Adrenal gland (tissue), 19 donors: ENCODE measurements around the gene CELA1. TPM values are rescaled to one million over a fixed set of nuclear protein-coding genes. Genes with fewer than 3 reads are reported as not detected.

Experiments
- DNase-seq, 7 donors: peaks; one replicate each; pipeline ENCODE4 v3.0.0-alpha.2; 2019 to 2020
- H3K27ac ChIP-seq, 5 donors: fragments of 200-600 bp; sonication (generic) in 4 of 5; 1 replicate in 3 of 5; 2 replicates in 2 of 5; pipeline versions ENCODE4 v1.5.1 to v1.8.0; 2016 to 2020; ENCODE audit warnings: mild to moderate bottlenecking in 1 of 5
- H3K27me3 ChIP-seq: fragments of 200-600 bp; 2 replicates; pipeline ENCODE4 v1.8.0; 2021
- H3K36me3 ChIP-seq, 2 donors: fragments of 200-600 bp; replicated peaks in 1 of 2; 1 replicate in 1 of 2; 2 replicates in 1 of 2; pipeline versions ENCODE4 v1.5.1 to v1.8.0; 2018 to 2022
- H3K4me1 ChIP-seq, 2 donors: fragments of 200-600 bp; replicated peaks in 1 of 2; 1 replicate in 1 of 2; 2 replicates in 1 of 2; pipeline versions ENCODE4 v1.5.1 to v1.8.0; 2018 to 2021
- H3K4me3 ChIP-seq, 4 donors: fragments of 200-600 bp; sonication (generic) in 3 of 4; one replicate each; pipeline ENCODE4 v1.5.1; 2016 to 2018
- H3K9me3 ChIP-seq, 3 donors: fragments of 200-600 bp; sonication (generic) in 1 of 3; replicated peaks in 1 of 3; 1 replicate in 2 of 3; 2 replicates in 1 of 3; pipeline versions ENCODE4 v1.5.1 to v1.8.0; 2016 to 2021
- POLR2A ChIP-seq, 2 donors: fragments of 450-650 bp; IDR thresholded peaks; one replicate each; pipeline ENCODE4 v1.6.1; 2017; ENCODE audit warnings: antibody characterized with exemption in 2 of 2, mild to moderate bottlenecking in 2 of 2, moderate library complexity in 1 of 2
- WGBS, 4 donors: extraction: QIAGEN DNeasy Blood & Tissue Kit in 2 of 4; methylation state at CpG; one replicate each; pipeline versions ENCODE4 v1.1.5 to v1.1.7; 2013 to 2017; 5-methylcytosine and 5-hydroxymethylcytosine counted together
- intact Hi-C, 2 donors: fragments of 100-400 bp; cut with DNase I; formaldehyde crosslinking; loops; one replicate each; pipeline versions ENCODE4 v1.14.1 to v1.15.0; 2022 to 2023
- long read RNA-seq, 10 donors: library from polyadenylated mRNA in 3 of 10; unstranded in 2 of 10; stranded (forward) in 1 of 10; transcript quantifications; one replicate each; pipeline ENCODE4 v2.0.0 and lab custom pipeline, GENCODE V29; 2021 to 2026
- polyA plus RNA-seq, 3 donors: library from polyadenylated mRNA; stranded (reverse); fragments of 200-250 nt in 2 of 3; fragments of 350-450 nt in 1 of 3; fragmentation: Illumina TruSeq in 1 of 3; extraction: RNeasy Lipid Tissue Mini Kit (QIAGEN cat#74804) in 1 of 3; gene quantifications; one replicate each; pipeline ENCODE4 v1.2.3, GENCODE V29; 2013 to 2014
- total RNA-seq, 9 donors: library from RNA; depleted of rRNA in 4 of 9; stranded (reverse); fragments of >200 nt in 4 of 9; fragments of 120-200 nt in 1 of 9; fragmentation: NEBNext Ultra II Directional in 1 of 9; extraction: Animal tissue kit (Norgen Biotek cat#: 25700) in 1 of 9; gene quantifications; one replicate each; pipeline versions ENCODE4 v1.1.0 to v1.2.4, GENCODE V29; 2013 to 2023
- TF ChIP-seq, protein P1 (sequence below), 6 experiments: fragments of 450-650 bp in 4 of 6; fragments of 200-600 bp in 2 of 6; sonication (generic) in 1 of 6; IDR thresholded peaks; 1 replicate in 5 of 6; 2 replicates in 1 of 6; pipeline versions ENCODE4 v1.5.1 to v1.8.0; 2016 to 2021; ENCODE audit warnings: antibody characterized with exemption in 6 of 6, mild to moderate bottlenecking in 2 of 6, moderate library complexity in 1 of 6
- donor health status: healthy with polysubstance abuse.
- donor health status: Bipolar disorder and iron deficiency.
- donor health status: DM: yes; HTN: yes; CAD: no.
- donor health status: DM: no; HTN: no; CAD: no.
- donor health status: DM: no; HTN: no; CAD: no.
- donor health status: DM: yes; HTN: yes; CAD: no.

Gene CELA1
- total RNA-seq (1 to 10 TPM in 6 of 9 donors, under 1 TPM in 2, not detected in 1; 0.11 to 9.4 (median 2.6) TPM), polyA plus RNA-seq (under 1 TPM; 0.60 to 0.80 (median 0.67) TPM)
- long read RNA-seq, donor 1, result 0 reads
- long read RNA-seq, donor 2, result 0 reads
- long read RNA-seq, donor 3, result 0 reads
- long read RNA-seq, donor 4, partial matches to known transcripts, result 0 of 1 reads
- long read RNA-seq, donor 4, other reads (novel, unspliced or antisense), result 1 of 1 reads
- long read RNA-seq, donor 5, partial matches to known transcripts, result 0 of 5 reads
- long read RNA-seq, donor 5, other reads (novel, unspliced or antisense), result 4 of 5 reads
- long read RNA-seq, donor 6, partial matches to known transcripts, result 0 of 1 reads
- long read RNA-seq, donor 6, other reads (novel, unspliced or antisense), result 0 of 1 reads
- long read RNA-seq, donor 7, result 0 reads
- long read RNA-seq, donor 8, result 0 reads
- long read RNA-seq, donor 9, result 0 reads
- long read RNA-seq, donor 10, result 0 reads

DNA sequence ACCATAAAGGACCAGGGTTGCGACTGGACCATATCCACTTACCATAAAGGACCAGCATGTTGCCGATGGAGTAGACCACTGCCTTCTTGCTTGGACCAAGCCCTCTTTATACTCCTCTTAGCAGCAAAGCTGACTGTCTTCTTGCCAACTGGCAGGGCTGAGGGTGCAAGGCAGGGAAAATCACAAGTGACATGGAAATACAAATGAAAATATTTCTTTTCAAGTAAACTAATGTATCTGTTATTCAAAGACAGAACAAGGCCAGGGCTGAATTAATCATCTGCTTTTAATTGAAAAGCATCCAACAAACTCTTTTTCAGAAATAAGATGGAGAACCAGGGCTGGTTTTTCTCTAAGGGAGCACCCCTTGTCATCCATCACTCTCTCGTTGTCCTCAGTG, at the start of gene CELA1:
Gene CELA1, minus strand, starts transcription at position 99 of the 400 bp plus-strand sequence. Its CDS starts 41 bp downstream, at position 58.
- H3K27me3 ChIP-seq, result no peaks in the 10 kb centered on the region
- peaks cover 0 to 11% of the 10 kb centered on the region in 2 donors for H3K4me1 ChIP-seq
- TF ChIP-seq POLR2A (IDR thresholded peaks at IDR 0.05), result no peak
- TF ChIP-seq, protein P1, sequence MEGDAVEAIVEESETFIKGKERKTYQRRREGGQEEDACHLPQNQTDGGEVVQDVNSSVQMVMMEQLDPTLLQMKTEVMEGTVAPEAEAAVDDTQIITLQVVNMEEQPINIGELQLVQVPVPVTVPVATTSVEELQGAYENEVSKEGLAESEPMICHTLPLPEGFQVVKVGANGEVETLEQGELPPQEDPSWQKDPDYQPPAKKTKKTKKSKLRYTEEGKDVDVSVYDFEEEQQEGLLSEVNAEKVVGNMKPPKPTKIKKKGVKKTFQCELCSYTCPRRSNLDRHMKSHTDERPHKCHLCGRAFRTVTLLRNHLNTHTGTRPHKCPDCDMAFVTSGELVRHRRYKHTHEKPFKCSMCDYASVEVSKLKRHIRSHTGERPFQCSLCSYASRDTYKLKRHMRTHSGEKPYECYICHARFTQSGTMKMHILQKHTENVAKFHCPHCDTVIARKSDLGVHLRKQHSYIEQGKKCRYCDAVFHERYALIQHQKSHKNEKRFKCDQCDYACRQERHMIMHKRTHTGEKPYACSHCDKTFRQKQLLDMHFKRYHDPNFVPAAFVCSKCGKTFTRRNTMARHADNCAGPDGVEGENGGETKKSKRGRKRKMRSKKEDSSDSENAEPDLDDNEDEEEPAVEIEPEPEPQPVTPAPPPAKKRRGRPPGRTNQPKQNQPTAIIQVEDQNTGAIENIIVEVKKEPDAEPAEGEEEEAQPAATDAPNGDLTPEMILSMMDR (IDR thresholded peaks at IDR 0.05), result no peak
- WGBS, 4 donors, result 36 to 58% (median 47%) methylated on average over 2 to 3 of the region's 3 CpGs
- H3K36me3 ChIP-seq, result no peaks in the 10 kb centered on the region
- peak within 1 kb of the TSS in 1 of 5 donors; percentile 10 for H3K27ac ChIP-seq
- intact Hi-C loops, result loop anchor here (10.0 kb wide), 2 partner anchors 282 to 512 kb away; no protein-coding TSS in a partner anchor
- peak; percentile 25 to 66 (median 48) for DNase-seq
- no peaks in the 10 kb centered on the region for H3K9me3 ChIP-seq
- no peak within 1 kb of the TSS for H3K4me3 ChIP-seq

DNA sequence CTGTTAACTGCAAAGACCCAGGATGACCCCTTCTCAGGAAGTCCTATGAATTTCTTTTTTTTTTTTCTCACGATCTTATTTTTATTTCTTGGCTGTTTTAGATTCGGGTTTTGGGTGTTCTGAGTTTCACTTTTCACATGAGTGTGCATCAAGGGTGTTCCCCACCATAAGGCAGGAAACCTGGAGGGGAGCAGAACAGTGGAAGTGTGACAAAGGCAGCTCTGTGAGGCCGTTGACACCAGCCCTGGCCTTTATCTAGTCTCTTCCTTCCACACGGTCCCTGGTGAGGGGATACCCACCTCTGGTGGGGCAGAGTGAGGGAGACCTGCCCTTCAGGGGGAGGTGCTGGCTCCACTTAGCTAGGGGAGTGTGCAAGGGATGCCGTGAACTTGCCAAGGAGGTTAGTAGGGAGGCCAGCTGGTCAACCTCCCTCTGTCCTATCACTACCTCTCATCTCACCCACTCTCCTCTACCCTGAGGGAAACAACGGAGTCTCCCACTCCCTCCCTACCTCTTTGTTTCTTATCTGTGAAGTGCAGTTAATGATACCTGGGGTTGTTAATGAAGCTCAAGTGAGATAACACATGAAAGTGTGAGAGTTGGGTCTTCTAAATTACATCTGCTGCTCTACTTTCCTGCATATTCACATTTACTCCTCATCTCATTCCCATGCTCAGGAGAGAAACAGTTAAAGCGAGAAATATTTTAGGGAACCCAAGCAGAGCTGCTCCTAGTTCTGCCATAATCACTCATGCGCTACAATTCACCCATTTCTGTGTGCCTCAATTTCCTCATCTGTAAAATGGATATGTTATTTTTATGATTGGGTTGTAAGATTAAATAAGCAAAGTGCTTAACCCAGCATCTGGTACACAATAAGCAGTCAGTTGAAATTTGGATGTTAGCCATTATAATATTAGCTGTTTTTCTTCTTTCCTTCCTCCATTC, 49.1 kb upstream of the CELA1 start:
- Histone ChIP-seq H3K4me1 (peaks cover 0 to 10% of the 10 kb centered on the region in 2 donors), H3K9me3 (no peaks in the 10 kb centered on the region), H3K36me3 (no peaks in the 10 kb centered on the region), H3K4me3 (no peak overlapping the region), H3K27ac (no peak overlapping the region), H3K27me3 (no peaks in the 10 kb centered on the region)
- 50 to 63% (median 58%) methylated on average over 8 of the region's 8 CpGs for WGBS, 4 donors
- peak in 1 of 7 donors; percentile 46 for DNase-seq
- intact Hi-C loops, result no loop called here
- no peak for TF ChIP-seq POLR2A (IDR thresholded peaks at IDR 0.05)
- TF ChIP-seq, protein P1 (IDR thresholded peaks at IDR 0.05), result no peak

DNA sequence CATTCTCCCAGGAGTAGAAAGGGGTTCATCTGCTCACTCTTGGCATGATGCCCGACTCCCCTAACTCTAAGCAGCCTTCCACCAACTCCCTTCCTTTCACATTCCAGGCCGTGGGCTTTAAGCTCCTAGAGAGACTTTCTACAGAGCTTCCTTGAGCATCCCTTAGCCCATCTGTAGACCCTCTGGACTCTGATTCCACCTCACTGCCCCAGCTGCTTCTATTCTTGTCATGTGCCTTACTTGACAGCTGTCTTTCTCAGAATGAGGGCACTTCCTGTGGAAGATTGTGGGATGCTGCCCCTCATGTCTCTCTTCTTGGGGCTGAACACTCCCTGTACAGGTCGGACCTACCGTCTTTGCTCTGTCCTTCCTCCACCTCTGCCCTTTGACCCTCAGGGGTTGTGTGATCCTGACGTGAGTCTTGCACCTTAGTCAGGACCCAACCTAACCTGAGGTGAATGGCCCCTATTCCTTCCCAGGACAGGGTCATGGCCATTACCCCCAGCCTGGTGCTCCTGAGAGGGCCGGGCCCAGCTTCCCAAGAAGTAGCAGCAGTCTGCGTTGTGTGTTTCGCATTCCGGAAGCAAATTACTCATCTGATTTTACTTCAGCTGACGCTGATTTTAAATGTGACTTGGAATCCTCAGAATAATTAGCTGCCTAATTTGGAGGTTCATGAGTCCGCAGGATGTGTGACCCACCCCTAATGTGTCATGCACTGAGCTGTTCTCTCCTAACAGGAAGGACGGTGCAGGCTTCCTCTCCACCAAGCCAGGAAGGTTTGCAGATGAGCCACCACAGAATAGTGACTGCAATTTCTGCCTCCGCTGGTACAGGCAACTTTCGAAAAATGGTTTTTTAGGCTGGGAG, 47.4 kb upstream of the CELA1 start:
- no peak for TF ChIP-seq POLR2A (IDR thresholded peaks at IDR 0.05)
- TF ChIP-seq, protein P1 (IDR thresholded peaks at IDR 0.05), result no peak
- no peaks in the 10 kb centered on the region for H3K9me3 ChIP-seq
- intact Hi-C loops, result no loop called here
- WGBS, 4 donors, result 72 to 95% (median 78%) methylated on average over 11 to 14 of the region's 14 CpGs
- peaks cover 0 to 10% of the 10 kb centered on the region in 2 donors for H3K4me1 ChIP-seq
- H3K27ac ChIP-seq, result peak overlapping the region in 1 of 5 donors; percentile 10
- DNase-seq, result peak in 2 of 7 donors; percentile 14 to 52
- no peaks in the 10 kb centered on the region for H3K36me3 ChIP-seq
- H3K4me3 ChIP-seq, result no peak overlapping the region
- H3K27me3 ChIP-seq, result no peaks in the 10 kb centered on the region
